Inferior parietal cortex (tissue), 1 donor: ENCODE data around the gene MTX3.

Source experiments
- DNase-seq: peaks from one replicate; pipeline ENCODE4 v3.0.0-alpha.2; 2016; ENCODE audit errors: extremely low spot score

Gene MTX3, protein sequence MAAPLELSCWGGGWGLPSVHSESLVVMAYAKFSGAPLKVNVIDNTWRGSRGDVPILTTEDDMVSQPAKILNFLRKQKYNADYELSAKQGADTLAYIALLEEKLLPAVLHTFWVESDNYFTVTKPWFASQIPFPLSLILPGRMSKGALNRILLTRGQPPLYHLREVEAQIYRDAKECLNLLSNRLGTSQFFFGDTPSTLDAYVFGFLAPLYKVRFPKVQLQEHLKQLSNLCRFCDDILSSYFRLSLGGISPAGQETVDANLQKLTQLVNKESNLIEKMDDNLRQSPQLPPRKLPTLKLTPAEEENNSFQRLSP

GRCh38 chr5:79990598-79991507 is at the start of gene MTX3:
Gene MTX3 (minus strand): TSS chr5:79991262. CDS start chr5:79991238, 24 bp downstream.
- peak; percentile 94 for DNase-seq

- no peak for DNase-seq
Observed at GRCh38 chr5:80039650-80040049, 48.6 kb upstream of the MTX3 start.

DNA sequence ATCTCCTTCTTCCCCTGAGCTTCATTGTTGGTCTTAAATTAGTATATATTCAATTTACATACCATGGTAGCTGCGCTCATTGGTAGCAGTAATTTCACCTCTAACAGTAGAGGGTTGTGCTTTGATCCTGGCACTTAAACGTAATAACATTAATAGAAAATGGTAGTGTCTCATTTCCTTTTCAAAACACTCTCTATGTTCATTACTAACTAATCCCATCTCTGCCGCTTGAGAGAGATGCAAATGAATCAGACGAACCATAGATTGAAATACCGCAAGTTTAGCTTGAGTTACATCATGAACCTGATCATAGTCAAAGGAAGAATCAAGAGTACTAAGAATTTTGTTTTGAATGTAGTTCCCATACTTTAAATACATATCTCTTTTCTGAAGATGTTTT is 46.3 kb upstream of the MTX3 start:
- no peak for DNase-seq

- DNase-seq: no peak
Observed at GRCh38 chr5:80036615-80037014, 45.6 kb upstream of the MTX3 start.

DNA sequence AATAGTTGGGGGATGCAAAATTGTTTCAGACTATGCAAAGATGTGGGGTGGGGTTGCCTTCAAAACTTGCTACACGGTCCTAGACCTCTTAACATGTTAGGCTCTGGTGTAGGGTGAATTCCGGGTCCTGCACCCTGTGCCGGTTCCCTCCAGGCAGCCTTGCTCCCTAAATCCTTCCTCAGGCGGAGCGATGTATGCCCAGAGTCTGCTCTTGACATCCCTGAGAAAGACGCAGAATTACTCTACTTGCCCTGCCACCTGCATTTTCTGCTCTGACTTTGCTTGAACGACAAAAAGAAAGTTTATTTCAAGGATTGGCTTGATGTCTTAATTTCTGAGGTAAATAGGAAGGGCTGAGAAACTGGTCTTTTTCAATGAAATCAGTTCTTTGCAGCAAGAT is 44.8 kb upstream of the MTX3 start:
- no peak for DNase-seq

GRCh38 chr5:80034962-80035821 is 44.1 kb upstream of the MTX3 start, which contains the start of gene THBS4:
Gene THBS4 (plus strand): TSS chr5:80035348. CDS start chr5:80035538, 190 bp downstream.
- no peak for DNase-seq

DNA sequence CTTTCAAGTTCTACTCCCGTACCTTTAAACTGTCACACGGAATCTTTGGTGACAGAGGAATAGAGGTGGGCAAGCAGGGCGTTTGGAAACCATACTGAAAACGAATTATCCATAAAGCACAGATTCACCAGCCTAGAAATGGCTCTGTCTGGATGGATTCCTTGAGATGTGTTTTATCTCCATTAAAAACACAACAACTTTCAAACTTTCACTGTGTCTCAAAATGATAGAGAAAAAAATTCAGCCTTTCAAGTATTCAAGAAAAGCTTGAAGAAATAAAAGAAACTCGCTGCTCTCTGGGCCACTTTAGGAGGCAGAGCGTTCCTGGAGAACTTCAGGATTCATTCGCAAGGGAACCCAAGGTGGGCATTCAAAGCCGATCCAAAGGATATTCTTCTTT is 43.5 kb upstream of the MTX3 start:
- no peak for DNase-seq

DNA sequence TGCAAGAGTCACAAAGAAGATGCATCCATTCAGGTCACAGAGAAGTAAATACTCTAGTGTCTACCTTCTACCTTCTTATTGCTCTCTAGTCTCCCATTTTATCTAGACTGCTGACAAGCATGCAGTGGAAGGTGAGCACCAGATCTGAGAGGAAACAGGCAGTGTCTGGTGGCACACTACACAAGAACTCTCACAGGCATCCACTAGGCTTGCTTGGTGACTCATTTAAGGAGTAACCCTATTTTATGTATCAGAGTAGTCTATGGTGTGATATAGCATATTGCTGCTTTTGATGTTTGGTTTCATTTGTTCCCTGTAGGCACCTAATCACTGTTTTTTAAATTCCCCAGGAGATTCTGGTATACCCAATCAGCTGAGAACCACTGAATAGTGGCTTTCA is 42.5 kb upstream of the MTX3 start:
- DNase-seq: no peak

GRCh38 chr5:80031109-80031508 is 40.0 kb upstream of the MTX3 start:
- DNase-seq: no peak

DNA sequence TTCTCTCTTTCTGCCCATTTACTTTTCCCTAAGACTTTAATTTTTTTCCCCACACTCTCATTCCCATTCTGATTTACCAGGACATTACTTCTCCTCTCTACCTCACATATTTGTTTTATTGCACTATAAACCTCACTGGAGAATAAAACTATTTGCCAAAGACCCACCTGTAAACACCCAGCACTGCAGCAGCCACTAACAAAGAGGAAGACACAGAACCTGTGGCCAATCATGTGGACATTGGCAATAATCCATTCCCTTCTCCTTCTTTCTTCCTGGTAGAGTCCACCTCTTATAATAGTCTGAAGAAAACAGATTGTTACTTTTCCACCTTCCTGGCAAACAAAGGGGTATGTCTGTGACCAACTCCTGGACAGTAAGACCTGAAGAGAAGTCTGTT is 35.8 kb upstream of the MTX3 start:
- DNase-seq: no peak

DNA sequence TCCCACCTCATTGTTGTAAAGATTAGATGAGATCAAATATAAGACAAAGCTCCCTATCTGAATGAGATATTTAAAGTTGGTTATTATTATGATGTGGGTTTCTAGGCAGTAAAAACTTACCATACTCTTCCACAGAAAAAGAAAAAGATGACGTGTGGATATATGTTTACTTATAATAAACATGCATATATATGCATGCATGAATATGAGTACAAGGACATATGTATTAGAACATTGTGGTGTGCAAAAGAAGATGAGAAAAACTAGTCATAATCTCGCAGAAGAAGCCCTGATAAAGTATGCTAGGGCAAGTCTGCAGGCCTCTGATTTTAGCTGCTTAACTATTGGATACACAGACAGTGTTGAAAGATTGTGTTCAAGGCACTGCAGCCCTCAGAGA is 34.0 kb upstream of the MTX3 start:
- DNase-seq: no peak

- no peak for DNase-seq
Observed at GRCh38 chr5:80010754-80011392, 19.8 kb upstream of the MTX3 start.

- peak; percentile 35 for DNase-seq
Observed at GRCh38 chr5:80008995-80009765, 18.1 kb upstream of the MTX3 start.

- no peak for DNase-seq
Observed at GRCh38 chr5:80002677-80003076, 11.6 kb upstream of the MTX3 start.

DNA sequence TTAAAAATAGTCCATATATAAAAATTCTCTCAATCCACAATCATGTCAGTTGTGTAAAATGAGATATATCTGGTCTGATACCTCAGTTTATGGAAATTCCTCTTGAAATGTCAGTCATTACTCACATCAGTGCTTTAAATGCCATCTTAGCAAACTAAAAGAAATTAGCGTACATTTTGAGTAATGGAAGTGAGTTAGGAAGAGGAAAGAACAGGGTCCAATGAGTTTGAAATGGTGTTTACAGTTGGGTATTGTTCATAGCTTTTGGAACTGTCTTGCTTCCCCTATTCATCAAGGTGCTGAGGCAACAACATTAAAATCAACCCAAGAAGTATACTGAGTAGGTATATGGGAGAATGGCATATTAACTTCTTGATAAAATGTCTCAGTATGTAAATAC is 8.7 kb upstream of the MTX3 start:
- no peak for DNase-seq

DNA sequence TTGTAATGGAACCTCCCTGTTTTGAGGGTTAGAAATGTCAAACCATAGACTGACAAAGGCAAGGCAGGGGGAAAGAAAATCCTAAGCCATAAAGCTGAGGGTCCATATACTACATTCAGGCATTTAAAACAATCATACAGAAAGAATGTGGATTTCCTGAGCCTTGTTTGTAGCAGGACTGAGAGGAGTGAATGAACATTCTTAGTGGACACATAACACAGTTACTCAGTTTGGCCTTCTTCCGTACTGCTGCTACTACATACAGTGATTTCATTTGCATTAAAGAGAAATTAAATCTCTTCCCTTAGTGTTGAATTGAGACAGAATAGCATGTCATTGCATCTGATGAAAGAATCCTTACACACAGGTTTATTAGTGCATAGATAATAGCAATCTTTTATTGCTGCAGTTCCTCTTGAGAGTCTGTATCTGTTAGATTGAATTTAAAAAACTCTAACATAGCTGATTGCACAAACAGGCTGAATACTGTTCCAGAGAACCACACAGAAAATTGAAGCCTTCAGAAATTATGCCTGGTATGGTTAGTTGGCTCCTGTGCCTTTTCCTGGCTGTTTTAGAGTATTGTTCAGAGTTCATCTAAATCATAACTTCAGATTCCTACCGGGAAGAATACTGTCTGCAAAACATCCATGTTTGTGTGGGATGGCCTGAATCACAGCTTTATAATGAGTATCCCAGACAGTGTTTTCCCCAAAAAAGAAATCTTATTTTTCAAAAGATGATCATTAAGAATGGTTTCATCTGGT is 2.0 kb upstream of the MTX3 start:
- no peak for DNase-seq

GRCh38 chr5:79990205-79990597 is 861 bp downstream of the MTX3 start:
- no peak for DNase-seq

DNA sequence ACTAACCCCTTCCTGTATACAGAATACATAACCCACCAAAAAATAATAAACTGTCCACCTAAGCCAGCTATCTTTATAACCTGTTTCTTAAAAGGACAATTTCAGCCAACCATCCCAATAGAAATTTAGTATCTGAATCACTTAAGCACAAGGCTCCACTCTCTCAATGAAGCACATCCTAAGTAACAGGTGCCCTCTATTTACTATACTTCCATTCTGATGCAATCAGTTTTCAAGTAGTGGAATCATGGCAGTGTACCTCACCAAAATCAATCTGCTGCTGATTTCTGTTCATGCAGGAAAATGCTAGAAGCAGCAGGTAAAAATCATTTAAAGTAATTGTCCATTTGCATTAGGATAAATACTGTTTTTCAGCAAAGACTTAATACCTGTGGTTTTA is 4.8 kb downstream of the MTX3 start:
- no peak for DNase-seq

DNA sequence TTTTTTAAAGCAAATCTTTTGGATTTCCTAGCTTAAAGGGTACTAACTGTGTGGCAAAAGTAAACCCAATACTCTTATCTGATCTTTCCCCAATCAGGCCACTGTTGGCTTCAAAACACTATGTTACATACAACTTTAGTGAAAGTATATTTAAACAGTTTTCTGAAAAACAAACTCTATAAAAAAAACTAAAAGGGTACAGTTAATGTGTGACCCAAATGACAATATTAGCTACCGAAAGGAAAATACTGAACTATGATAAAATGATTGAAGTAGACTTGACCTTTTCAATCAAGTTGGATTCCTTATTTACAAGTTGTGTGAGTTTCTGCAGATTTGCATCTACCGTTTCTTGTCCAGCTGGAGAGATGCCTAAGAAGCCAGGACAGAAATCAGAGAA is 5.8 kb downstream of the MTX3 start:
- no peak for DNase-seq

- no peak for DNase-seq
Observed at GRCh38 chr5:79984363-79984762, 6.7 kb downstream of the MTX3 start.
